ENCODE measurements around the gene MPPED2.

Gene MPPED2

DNA sequence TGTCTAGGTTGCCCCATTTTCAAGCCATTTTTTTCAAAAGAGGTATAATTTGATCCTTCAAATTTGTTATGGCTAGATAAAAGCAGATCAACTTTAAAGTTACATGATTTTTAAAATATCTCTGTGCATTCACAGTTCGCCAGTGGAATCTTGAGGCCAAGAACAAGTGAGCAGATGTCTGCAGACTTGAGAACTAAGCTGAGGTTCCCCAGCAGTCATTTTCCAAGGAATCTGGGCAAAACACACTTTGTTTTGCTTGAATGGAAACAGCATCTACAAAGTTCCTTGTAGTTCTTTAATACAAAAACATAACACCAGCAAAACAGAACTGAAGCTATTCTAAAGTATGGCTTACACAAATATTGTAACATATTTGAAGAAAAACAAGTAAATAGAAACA lies 7.7 kb downstream of the MPPED2 start:
- no peaks in the 10 kb centered on the region for H4K20me1 ChIP-seq (ENCODE audit: insufficient read depth, low read length)
- H2AFZ ChIP-seq (ENCODE audit: low read depth, low read length): no peak overlapping the region
- no peak overlapping the region for H3K4me2 ChIP-seq (ENCODE audit: low read length)
- no peaks in the 10 kb centered on the region for H3K79me2 ChIP-seq (ENCODE audit: low read length)
- H3K36me3 ChIP-seq (replicated peaks; ENCODE audit: low read depth, low read length): no peaks in the 10 kb centered on the region
- H3K9me3 ChIP-seq (ENCODE audit: insufficient read depth, low read length): no peaks in the 10 kb centered on the region
- H3K27me3 ChIP-seq (ENCODE audit: low read depth, low read length): no peaks in the 10 kb centered on the region
- H3K27ac ChIP-seq (ENCODE audit: low read length): no peak overlapping the region
- no peak overlapping the region for H3K4me3 ChIP-seq (ENCODE audit: low read length)
- H3K9ac ChIP-seq (ENCODE audit: low read length): no peak overlapping the region
- no peaks in the 10 kb centered on the region for H3K4me1 ChIP-seq (ENCODE audit: low read length)
- TF ChIP-seq, protein P1, sequence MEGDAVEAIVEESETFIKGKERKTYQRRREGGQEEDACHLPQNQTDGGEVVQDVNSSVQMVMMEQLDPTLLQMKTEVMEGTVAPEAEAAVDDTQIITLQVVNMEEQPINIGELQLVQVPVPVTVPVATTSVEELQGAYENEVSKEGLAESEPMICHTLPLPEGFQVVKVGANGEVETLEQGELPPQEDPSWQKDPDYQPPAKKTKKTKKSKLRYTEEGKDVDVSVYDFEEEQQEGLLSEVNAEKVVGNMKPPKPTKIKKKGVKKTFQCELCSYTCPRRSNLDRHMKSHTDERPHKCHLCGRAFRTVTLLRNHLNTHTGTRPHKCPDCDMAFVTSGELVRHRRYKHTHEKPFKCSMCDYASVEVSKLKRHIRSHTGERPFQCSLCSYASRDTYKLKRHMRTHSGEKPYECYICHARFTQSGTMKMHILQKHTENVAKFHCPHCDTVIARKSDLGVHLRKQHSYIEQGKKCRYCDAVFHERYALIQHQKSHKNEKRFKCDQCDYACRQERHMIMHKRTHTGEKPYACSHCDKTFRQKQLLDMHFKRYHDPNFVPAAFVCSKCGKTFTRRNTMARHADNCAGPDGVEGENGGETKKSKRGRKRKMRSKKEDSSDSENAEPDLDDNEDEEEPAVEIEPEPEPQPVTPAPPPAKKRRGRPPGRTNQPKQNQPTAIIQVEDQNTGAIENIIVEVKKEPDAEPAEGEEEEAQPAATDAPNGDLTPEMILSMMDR (IDR thresholded peaks at IDR 0.05; ENCODE audit: low read depth, low read length): no peak
- TF ChIP-seq EZH2phosphoT487 (IDR thresholded peaks at IDR 0.05; ENCODE audit: low read depth): no peak

DNA sequence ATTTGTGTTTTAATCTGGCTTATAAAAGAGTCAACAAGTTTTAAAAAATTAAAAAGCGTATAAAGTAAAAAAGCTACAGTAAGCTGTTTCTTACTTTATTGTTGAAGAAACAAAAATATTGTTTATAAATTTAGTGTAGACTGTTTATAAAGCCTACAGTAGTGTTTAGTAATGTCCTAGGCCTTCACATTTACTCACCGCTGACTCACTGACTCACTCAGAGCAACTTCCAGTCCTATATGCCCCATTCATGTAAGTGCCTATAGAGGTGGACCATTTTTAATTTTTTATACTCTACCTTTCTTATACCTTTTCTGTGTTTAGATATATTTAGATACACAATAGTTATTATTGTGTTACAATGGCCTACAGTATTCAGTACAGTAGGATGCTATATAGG lies 12.2 kb downstream of the MPPED2 start:
- Histone ChIP-seq H3K4me3 (ENCODE audit: low read length) (no peak overlapping the region), H3K9me3 (ENCODE audit: insufficient read depth, low read length) (no peaks in the 10 kb centered on the region)

DNA sequence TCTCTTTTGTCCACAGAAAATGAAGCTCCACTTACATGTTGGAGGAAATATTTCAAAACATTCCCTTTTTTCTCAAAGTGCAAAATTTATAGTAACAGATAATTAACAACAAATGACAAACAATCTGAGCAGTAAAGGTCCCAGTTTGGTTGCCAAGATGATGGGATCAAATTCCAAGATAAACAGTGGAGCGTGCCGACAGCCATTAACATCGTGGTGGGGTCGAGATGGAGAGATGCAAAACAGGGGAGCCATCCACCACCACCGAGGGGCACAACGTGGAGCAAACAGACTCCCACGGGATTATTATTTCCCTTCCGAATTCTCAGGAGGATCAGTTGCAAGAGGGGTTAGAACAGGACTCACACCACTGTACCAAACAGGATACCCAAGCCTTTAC lies 17.2 kb downstream of the MPPED2 start:
- no peaks in the 10 kb centered on the region for H3K27me3 ChIP-seq (ENCODE audit: low read depth, low read length)
- H3K79me2 ChIP-seq (ENCODE audit: low read length): no peaks in the 10 kb centered on the region
- no peaks in the 10 kb centered on the region for H3K4me1 ChIP-seq (ENCODE audit: low read length)
- TF ChIP-seq, protein P1 (IDR thresholded peaks at IDR 0.05; ENCODE audit: low read depth, low read length): no peak
- no peak for TF ChIP-seq EZH2phosphoT487 (IDR thresholded peaks at IDR 0.05; ENCODE audit: low read depth)
- no peak overlapping the region for H3K9ac ChIP-seq (ENCODE audit: low read length)
- H3K9me3 ChIP-seq (ENCODE audit: insufficient read depth, low read length): no peaks in the 10 kb centered on the region
- no peaks in the 10 kb centered on the region for H3K36me3 ChIP-seq (replicated peaks; ENCODE audit: low read depth, low read length)
- H3K4me2 ChIP-seq (ENCODE audit: low read length): no peak overlapping the region
- no peaks in the 10 kb centered on the region for H4K20me1 ChIP-seq (ENCODE audit: insufficient read depth, low read length)
- no peak overlapping the region for H2AFZ ChIP-seq (ENCODE audit: low read depth, low read length)
- H3K4me3 ChIP-seq (ENCODE audit: low read length): no peak overlapping the region
- no peak overlapping the region for H3K27ac ChIP-seq (ENCODE audit: low read length)

More for the DNA sequence above, 12.2 kb downstream of the MPPED2 start:
- Histone ChIP-seq H3K4me1 (ENCODE audit: low read length) (no peaks in the 10 kb centered on the region), H3K27me3 (ENCODE audit: low read depth, low read length) (no peaks in the 10 kb centered on the region), H3K9ac (ENCODE audit: low read length) (no peak overlapping the region), H3K4me2 (ENCODE audit: low read length) (no peak overlapping the region), H3K36me3 (replicated peaks; ENCODE audit: low read depth, low read length) (no peaks in the 10 kb centered on the region), H3K79me2 (ENCODE audit: low read length) (no peaks in the 10 kb centered on the region), H4K20me1 (ENCODE audit: insufficient read depth, low read length) (no peaks in the 10 kb centered on the region), H2AFZ (ENCODE audit: low read depth, low read length) (no peak overlapping the region), H3K27ac (ENCODE audit: low read length) (no peak overlapping the region)
- TF ChIP-seq, protein P1 (IDR thresholded peaks at IDR 0.05; ENCODE audit: low read depth, low read length): no peak

DNA sequence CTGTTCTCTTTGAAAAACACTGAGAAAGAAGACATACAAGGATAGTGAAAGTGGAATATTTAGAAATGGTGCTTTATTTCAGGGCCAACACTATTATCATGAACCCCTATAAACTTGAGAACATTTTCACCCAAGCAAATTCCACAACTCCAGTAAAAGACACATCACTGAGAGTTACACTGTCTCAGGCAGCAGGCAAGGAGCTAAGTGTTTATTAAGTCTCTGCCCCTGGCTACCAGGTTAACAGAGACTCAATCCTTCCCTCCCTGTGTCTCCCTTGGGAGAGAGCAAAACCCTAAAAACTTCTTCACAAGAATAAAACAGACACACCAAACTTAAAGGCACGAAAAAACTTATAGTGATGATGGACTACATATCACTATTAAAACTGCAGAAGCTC lies 18.5 kb downstream of the MPPED2 start:
- Histone ChIP-seq H3K9ac (ENCODE audit: low read length) (no peak overlapping the region), H3K9me3 (ENCODE audit: insufficient read depth, low read length) (no peaks in the 10 kb centered on the region), H2AFZ (ENCODE audit: low read depth, low read length) (no peak overlapping the region), H4K20me1 (ENCODE audit: insufficient read depth, low read length) (no peaks in the 10 kb centered on the region), H3K36me3 (replicated peaks; ENCODE audit: low read depth, low read length) (no peaks in the 10 kb centered on the region), H3K4me3 (ENCODE audit: low read length) (no peak overlapping the region), H3K4me1 (ENCODE audit: low read length) (no peaks in the 10 kb centered on the region), H3K79me2 (ENCODE audit: low read length) (no peaks in the 10 kb centered on the region), H3K27me3 (ENCODE audit: low read depth, low read length) (no peaks in the 10 kb centered on the region), H3K4me2 (ENCODE audit: low read length) (no peak overlapping the region), H3K27ac (ENCODE audit: low read length) (no peak overlapping the region)
- TF ChIP-seq, protein P1 (IDR thresholded peaks at IDR 0.05; ENCODE audit: low read depth, low read length): no peak
- TF ChIP-seq EZH2phosphoT487 (IDR thresholded peaks at IDR 0.05; ENCODE audit: low read depth): no peak

Measured in OCI-LY3 (cell line).